Stimulated activated CD8-positive, alpha-beta memory T cell treated with anti-CD3 and anti-CD28 coated beads, Interleukin-12 subunit alpha, Interleukin-12 subunit beta, amount 100 ng/mL, for 24 hours (primary cell): Measurements from ENCODE around the gene BRAT1.

ENCODE experiments used
- DNase-seq: peaks from one replicate; pipeline ENCODE4 v3.0.0-alpha.2; 2020; ENCODE audit errors: extremely low read depth

The BRAT1 gene

DNA sequence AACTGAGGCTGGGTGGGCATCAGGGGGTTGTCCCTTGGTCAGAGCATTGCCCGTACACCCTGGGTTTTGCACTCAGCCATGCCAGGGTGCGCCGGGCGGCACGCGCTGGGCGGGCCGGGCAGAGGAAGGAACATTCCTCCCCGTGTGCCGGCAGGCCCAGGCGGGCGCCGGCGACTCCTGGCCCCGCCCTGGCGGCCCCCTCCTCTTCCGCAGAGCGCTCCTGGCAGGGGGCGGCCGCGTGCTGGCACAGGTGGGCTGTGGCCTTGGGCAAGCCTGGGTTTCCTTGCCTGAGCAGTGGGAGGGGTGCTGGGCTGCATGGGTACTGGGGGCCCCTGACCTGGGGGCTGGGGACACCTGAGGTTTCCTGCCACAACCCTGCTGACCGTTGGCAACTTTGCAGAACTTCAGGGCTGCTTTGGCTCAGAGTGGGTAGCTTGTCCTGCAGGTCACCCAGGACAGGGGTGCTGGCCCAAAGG, 31.8 kb downstream of the BRAT1 start:
- DNase-seq, result no peak

DNA sequence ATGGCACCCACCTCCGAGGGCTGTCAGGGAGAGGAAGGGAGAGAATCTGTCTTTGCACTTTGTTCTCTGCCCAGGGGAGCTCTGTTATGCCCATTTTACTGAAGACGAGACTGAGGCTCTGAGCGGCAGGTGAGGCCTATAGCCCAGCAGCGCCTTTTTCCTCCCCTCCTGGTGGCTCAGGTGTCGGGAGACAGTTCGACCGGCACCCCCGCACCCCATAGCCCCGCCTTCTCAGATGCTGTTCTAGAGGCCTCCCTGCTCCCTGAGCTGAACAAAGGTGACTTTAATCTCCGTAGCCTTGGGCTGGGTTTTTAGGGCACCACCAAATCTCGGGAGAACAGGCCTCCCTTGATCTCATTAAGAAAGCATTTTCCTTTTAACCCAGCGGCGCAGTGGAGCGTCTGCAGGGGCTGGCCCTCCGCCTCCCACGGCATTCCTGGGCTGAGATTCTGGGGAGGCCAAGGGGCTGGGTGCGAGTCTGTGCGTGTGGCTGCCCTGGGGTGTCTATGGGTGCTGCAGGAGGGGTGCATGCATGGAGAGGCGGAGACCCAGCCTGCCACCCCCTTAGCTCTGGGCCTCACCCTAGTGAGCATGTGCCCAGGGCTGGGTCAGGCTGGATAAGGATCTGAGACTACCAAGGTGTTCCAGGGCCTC, 32.4 kb downstream of the BRAT1 start:
- no peak for DNase-seq

DNA sequence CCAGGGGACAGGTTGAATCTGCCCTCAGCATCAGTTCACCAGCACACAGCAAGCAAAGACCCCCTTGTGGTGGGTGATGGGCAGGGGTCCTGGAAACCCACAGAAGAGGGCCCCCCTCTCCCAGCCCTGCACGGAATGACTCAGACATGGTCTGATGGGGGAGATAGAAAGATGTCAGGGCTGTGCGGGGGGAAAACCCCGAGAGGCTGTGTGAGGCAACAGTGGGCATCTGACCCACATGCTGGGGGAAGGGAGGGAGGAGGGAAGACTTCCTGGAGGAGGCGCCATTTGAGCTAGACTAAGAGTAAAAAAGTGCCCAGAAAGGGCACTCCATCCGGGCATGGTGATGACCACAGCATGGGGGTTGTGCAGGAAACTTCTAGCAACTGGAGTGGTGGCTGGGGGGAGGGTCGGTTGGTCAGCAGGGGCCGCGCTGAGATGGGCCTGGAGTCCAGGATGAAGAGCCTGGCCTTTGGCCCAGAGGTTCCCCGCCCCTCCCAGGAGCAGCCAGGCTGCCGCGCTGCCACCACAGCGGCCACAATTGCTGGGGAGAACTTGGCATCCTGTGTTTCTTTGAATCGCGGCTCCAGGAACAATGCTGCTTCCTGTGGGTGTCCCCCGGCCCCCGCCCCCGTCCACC, 33.3 kb downstream of the BRAT1 start:
- DNase-seq, result no peak

DNA sequence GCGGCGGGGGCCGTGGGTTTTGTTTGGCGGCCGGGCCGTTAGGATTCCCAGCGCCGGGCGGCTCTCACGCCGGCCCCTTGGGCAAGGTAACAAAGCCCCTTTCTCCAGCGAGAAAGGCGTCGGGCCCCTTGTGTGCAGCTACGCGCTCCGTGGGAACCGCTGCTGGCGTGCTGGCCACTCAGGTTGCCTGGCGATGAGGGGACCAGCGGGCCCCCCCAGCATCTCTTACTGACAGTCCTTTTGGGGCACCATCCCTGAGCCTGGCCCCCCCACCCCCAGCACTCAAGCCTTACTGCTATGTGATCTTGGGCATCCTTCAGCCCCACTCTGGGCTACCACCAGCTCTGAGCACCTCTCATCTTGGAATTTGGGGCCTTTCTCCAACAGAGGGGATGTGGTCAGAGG, 34.0 kb downstream of the BRAT1 start:
- DNase-seq, result no peak

DNA sequence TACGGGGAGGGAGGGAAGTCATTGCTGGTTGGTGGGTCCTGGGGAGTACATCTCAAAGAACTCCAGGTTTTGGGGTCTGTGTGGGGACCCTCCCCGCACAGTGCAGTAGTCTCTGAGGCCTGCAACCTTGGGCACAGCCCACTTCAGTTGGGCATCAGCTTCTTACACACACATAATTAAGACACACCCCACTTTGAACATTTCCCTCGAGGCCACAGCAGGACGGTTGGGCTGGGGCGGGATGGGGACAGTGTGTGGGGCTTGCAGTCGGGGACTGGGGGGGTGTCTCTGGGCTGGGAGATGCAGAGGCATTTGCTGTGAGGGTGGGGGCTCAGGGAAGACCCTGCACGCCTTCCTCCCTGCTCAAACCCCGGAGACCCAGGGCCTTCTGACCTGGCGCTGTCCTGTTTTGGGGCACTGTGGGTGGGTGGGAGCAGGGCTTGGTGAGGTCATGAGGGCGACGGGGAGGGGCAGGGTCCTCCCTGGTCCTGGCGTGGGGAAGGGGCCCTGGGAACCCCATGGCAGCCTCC, 34.5 kb downstream of the BRAT1 start:
- no peak for DNase-seq

DNA sequence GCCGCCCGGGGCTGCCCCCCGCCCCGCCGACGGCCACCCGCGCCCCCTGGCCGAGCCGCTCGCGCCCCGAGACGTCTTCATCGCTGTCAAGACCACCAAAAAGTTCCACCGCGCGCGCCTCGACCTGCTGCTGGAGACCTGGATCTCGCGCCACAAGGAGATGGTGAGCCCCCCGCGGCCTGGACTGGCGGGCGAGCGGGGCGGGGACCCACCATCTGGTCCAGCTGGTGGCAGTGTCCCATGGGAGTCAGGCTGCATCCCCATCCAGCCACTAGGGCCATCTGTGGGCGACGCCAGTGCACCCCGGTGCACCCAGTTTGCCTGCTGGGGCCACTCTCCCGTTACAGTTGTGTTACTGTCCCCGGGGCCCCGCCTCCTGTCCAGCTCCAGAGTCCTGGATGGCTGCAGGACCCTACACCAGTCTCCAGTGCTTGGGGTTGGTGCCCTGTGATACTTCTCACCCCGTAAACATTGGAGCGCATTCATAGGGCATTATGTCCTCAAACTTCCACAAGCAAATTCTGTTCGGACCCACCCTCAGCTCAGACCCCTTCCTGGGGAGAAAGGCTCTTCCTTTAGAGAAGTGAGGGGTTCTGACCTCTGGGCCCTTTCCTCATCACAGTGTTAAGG, 35.1 kb downstream of the BRAT1 start:
- no peak for DNase-seq

DNA sequence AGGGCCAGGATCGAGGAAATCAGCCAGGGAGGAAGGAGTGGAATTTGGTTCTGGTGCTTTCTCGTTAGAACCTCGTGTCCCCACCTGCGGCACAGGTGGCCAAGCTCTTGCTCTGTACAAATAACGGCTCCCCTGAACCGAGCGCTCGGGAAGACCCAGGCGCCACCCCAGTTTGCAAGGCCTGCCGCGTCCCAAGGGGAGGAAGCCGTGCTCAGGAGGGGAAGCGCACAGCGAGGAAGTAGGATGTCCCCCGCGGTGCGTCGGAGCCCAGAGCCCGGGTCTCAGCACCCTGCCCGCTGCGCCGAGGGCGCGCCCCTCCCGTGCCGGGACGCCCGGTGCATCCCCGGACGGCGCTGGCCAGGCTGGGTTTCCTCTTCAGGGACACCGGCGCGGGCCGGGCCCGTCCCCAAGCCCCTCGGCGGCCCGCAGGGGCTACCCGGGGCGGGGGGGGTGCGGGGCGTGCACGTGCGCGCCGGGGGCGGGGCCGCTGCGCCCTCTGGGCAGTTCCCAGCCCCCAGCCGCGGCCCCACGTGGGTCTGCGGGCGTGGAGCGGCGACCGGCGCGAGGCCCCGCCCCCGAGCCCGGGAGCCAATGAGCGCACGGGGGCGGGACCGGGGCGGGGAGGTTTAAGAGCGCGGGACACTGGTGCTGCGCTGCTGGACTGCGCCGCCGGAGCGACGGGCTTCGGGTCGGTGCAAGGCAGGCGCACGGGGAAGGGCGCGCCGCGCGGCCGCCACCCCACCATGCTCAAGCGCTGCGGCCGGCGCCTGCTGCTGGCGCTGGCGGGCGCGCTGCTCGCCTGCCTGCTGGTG, 36.0 kb downstream of the BRAT1 start, which contains the start of gene LFNG:
TSS of gene LFNG (plus strand) at position 656 of the 812 bp plus-strand sequence. CDS start at position 744, 88 bp downstream.
- DNase-seq, result peak; percentile 63

DNA sequence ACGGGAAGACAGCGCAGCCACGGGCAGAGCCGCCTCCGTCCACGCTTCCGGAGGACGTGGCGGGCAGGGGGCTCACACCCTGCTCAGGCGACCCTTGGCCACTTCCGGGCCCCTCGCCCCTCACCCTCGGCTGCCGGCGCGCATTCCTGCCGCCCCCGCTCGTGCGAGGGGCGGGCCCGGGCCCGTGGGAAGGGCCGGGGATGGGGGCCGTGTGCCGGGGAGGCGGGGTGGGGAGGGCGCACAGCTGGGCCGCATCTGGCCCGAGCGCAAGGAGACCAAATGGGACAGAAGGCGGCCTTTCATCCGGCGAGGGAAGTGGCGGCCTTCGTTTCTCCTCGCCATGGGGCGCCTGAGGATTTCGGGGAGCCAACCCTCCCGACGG, 36.6 kb downstream of the BRAT1 start:
- DNase-seq, result no peak

DNA sequence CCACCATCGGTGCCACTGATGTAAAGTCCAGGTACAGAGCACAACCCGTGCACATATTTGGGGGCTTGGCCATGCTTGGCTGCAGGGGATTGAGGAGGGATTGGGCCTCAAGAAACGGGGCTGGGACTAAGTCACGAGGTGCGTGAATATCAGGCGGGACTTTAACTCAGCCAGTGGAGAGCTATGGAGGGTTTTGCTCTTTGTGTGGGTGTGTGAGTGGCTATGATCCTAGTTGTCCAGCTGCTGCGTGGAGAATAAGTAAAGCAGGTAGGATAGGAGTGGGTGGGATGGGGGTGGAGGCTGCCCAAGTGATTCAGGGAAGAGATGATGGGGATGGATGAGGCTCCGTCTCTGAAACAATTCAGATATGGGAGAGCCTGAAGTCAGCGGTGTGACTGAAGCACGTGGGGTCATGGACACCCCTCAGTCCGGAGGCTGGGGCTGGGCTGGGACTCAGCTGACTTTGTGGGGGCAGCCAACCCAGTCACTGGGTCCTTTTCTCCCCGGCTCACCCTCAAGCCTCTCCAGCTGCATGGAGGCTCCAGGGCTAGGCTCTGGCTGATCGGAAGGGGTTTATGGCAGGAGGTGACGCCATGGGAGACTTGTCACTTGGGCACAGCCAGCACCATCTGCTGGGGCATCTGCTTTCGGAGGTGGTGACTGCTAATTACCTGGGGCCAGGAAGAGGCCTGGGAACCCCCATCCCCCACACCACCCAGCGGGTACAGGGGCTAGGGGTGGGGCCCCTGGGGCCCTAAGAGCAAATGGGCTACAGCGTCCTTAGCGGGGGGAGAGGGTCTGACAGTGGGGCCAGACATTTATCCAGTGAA, 37.4 kb downstream of the BRAT1 start:
- no peak for DNase-seq

DNA sequence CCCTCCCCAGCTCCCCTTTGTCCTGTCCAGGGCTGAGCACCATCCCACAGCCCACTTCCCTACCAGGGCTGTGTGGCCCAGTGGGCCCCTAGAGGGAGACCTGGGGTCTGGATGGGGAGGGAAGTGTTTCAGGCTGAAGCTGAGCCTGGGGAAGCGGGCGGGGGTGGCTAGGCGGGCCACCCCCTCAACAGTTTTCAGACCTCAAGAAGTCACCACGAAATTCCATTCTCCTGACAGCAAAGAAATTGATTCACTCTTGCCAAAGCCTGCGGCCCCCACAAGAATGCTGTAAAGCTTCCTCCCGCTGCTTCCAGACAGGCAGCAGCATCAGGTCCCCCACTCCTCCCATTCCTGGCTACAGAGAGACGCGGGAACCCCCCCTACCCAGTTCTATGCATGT, 38.3 kb downstream of the BRAT1 start:
- no peak for DNase-seq

DNA sequence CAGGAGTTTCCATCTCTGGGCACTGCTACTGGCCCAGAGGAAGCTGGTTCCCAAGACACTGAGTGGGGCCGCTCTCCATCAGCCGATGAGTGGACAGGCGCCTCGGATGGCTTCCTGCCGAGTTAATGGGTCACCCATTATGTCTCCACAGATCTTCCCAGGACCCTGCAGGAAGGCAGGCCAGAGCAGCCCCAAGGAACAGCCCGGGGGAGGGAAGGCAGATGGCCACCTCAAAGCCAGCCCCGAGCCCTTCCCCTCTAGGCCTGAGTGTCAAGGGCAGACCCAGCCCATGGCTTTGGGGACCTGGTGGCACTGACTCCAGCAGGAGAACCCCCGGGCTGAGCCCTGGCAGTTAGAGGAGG, 39.1 kb downstream of the BRAT1 start:
- no peak for DNase-seq

DNA sequence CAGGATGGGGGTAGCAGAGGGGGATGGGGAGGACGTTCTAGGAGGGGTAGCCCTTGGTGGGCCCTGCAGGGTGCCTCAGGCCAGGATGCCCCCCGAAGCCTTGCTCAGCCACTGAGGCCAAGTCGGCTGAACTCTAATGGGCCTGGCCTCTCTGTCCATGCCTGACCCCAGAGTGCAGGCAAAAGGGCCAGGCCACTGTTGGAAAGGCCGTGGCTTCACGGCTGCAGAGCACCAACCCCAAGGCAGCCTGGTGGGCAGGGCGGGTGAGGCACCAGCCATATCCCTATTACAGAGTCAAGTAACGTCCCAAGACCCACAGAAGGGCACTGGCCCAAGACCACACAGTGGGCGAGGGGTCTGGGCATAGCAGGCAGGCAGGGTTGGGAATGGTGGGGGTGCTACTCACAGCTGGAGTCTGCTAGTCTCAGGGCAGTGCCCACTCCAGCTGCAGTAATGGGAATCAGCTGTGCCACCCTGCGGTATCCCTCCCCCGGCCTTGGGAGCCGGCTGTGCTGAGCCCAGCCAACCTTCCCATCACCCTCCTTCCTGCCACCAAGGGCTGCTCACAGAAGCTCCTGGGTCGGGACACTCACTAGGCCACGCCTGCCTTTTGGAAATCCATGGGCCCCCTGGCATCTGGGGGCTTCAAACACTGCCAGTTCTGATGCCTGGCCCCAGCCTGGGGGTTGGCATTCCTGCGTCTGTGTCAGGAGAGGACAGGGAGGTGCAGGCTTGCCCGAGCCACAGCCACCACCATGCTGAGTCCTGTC, 39.7 kb downstream of the BRAT1 start:
- DNase-seq, result no peak

DNA sequence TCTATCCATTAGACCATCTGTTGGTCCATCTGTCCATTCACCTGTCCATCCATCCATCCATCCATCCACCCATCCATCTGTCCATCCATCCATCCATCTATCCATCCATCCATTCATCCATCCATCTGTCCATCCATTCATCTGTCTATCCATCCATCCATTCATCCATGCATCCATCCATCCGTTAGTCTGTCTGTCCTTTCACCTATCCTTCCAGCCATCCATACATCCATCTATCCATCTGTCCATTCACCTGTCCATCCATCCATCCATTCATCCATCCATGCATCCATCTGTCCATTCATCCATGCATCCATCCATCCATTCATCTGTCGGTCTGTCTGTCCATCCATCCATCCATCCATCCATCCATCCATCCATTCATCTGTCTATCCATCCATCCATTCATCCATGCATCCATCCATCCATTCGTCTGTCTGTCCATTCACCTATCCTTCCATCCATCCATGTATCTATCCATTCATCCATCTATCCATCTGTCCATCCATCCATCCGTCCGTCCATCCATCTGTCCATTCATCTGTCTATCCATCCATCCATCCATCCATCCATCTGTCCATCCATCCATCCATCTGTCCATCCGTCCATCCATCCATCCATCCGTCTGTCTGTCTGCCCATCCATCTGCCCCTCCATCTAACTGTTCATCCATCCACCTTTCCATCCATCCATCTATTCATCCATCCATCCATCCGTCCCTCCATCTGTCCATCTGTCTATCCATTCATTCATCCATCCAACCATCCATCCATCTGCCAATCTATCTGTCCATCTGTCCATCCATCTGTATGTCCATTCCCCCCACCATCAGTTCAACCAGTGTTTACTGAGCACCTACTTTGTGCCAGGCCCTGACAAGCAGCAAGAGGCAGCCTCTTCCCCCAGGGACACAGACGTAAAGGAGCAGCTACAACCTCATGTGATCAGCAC, 40.6 kb downstream of the BRAT1 start:
- DNase-seq, result no peak

DNA sequence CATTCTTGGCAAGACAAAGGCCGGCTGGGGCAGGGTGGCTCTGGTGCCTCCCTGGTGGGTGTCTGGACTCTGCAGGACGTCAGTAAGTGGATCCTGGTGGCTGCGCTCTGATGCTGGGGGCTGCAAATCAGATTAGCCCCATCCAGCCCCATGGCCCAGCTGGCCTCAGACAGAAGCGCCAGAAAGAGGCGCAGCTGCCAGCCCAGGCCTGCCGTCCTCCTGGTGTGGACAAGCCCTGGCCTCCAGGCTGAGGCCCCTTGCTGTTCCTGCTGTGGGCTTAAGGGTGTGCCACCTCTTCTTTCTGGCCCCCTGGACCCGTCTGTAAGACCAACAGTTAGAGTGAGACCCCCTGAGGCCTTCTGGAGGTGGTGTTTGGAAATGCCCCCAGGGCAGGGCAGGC, 41.6 kb downstream of the BRAT1 start:
- no peak for DNase-seq

DNA sequence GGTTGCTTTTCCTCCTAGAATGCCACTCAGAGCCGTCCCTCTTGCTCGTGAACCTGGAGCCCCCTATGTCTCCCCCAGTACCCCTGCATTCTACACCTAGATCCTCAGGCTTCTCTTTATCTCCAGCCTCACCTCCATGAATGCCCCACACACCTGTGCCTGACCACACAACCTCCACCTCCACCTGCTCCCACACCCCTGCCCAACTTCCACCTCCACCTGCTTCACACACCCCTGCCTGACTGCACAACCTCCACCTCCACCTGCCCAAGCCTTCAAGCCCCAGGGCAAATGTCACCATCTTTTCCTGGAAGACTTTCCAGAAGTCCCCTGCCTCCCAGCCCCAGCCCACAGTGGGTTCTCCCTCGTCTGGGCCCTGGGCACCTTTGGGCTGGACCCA, 42.6 kb downstream of the BRAT1 start:
- no peak for DNase-seq

DNA sequence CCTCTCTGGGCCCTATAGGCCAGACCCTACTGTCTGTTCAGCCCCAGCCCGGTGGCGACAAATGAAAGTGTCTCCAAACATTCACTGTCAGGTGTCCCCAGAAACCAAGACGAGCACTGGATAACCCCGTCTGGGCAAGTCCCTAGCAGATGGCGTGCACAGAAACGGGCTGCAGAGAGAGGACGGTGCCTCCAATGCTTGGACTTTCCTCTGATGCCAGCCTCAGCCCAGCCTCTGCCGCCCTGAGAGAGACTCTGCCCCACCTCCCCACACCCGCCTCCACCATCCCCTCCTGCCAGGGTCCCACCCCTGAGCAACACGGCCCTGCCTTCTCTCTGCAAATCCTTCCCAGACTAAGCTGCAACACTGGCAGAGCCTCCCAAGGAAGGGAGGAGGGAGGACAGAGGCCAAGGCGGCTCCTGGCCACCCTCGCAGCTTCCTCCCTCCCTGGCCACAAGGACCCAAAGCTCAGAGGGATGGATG, 43.1 kb downstream of the BRAT1 start:
- no peak for DNase-seq

DNA sequence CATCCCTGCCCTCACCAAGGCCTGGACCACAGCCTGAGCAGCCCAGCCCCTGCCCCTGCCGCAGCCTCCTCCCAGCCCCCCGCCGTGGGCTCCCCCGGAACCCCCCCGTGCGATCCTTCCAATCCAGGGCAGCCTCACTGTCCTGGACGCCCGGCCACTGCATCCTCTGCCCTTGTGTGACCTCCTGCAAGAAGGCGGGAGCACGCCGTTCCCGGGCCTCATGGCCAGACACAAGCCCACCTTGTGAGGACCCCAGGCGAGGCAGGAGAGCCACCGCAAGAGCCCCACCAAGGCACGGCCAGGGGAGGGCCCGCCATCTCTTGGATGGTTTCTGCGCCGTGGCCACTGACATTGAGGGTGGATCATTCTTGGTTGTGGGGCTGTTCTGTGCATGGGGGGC, 43.6 kb downstream of the BRAT1 start:
- DNase-seq, result no peak

DNA sequence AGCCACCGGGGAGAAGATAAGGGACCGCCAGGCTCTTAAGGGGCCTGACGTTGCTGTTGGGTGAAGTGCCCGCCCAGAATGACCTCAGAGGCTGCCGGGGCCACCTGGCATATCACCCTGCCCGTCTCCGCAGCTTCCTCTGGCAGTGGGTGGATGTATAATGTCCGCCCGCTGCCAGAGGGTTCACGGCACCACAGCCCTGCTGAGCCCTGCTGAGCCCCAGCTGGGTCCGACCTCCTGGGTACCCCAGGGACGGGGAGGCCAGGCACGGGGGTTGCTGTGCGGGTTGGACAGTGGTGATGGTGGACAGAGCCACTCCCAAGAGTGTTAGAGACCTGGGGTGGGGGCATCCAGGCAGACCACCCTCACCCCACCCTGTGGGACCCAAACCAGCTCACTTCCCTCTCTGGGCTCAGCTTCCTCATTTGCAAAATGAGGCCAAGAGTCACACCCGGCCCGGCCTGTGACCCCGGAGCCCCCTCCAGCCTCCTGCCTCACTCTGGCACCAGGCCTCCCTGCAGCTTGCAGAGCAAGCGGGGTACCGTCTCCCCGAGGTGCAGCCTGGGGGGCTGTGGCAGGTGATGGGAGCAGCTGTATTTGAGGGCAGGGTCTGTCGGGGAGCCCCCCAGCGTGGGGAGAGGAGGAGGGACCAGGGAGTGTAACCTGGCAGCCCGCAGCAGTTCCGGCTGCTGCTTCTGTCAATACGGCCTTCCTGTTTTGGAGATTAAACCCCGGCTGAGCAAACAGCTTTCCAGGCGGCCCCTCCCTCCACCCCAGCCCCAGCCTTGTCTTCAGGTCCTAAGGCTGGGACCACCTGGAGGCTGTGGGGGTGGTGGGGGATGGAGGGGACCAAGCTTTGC, 44.2 kb downstream of the BRAT1 start:
- DNase-seq, result no peak
